ENCODE data around the gene VASP. TPM values are rescaled to one million over a fixed set of nuclear protein-coding genes. Genes with fewer than 3 reads are reported as not detected.

VASP gene
- total RNA-seq, 1 experiment from 2014 or later, result 152 TPM

DNA sequence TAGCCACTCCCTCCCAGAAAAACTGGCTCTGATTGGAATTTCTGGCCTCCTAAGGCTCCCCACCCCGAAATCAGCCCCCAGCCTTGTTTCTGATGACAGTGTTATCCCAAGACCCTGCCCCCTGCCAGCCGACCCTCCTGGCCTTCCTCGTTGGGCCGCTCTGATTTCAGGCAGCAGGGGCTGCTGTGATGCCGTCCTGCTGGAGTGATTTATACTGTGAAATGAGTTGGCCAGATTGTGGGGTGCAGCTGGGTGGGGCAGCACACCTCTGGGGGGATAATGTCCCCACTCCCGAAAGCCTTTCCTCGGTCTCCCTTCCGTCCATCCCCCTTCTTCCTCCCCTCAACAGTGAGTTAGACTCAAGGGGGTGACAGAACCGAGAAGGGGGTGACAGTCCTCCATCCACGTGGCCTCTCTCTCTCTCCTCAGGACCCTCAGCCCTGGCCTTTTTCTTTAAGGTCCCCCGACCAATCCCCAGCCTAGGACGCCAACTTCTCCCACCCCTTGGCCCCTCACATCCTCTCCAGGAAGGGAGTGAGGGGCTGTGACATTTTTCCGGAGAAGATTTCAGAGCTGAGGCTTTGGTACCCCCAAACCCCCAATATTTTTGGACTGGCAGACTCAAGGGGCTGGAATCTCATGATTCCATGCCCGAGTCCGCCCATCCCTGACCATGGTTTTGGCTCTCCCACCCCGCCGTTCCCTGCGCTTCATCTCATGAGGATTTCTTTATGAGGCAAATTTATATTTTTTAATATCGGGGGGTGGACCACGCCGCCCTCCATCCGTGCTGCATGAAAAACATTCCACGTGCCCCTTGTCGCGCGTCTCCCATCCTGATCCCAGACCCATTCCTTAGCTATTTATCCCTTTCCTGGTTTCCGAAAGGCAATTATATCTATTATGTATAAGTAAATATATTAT lies 33.3 kb upstream of the VASP start:
- Histone ChIP-seq H4K20me1 (ENCODE audit: insufficient read depth) (no peaks in the 10 kb centered on the region), H3K4me3 (replicated peaks in 1 of 2; ENCODE audit: low read depth in 1 of 2, low read length in 2 of 2) (no peak overlapping the region), H3K79me2 (ENCODE audit: insufficient read depth, low read length) (peaks cover 15% of the 10 kb centered on the region; the same call in 1 of the 2 replicates), H3K27me3 (ENCODE audit: insufficient read depth, low read length) (no peaks in the 10 kb centered on the region), H3K4me2 (ENCODE audit: low read length) (no peak overlapping the region), H3K9me2 (ENCODE audit: insufficient read depth) (no peaks in the 10 kb centered on the region), H3K4me1 (ENCODE audit: control insufficient read depth in 1 of 2, insufficient read depth in 2 of 2, low read length in 2 of 2) (peaks cover 9 to 27% of the 10 kb centered on the region in 2 experiments), H3K9me3 (ENCODE audit: control insufficient read depth in 1 of 2, insufficient read depth in 1 of 2, low read depth in 1 of 2, low read length in 2 of 2) (no peaks in the 10 kb centered on the region), H3K27ac (ENCODE audit: low read depth, low read length) (no peak overlapping the region), H3K36me3 (ENCODE audit: control insufficient read depth in 1 of 2, insufficient read depth in 2 of 2, low read length in 2 of 2) (no peaks in the 10 kb centered on the region; a peak in 1 of 4 replicates), H3K9ac (ENCODE audit: low read length) (no peak overlapping the region), H2AFZ (ENCODE audit: low read depth, low read length, poor library complexity, severe bottlenecking) (no peak overlapping the region)
- CTCF ChIA-PET, result no interaction called here
- POLR2A ChIA-PET, result no interaction called here
- ATAC-seq, result no peak
- no peak for DNase-seq (ENCODE audit: low read depth, low spot score)
- RAD21 ChIA-PET (ENCODE audit: low non-redundant PET in 1 of 2, low total read pairs in 2 of 2, uncharacterized antibody in 2 of 2, unreplicated experiment in 2 of 2), result no interaction called here
- TF ChIP-seq SRF (IDR thresholded peaks at IDR 0.05; ENCODE audit: low read depth) (no peak), SP1 (IDR thresholded peaks at IDR 0.05; ENCODE audit: low read depth) (no peak), MAX (IDR thresholded peaks at IDR 0.05) (no peak), ZBTB33 (IDR thresholded peaks at IDR 0.05; ENCODE audit: extremely low read depth, insufficient replicate concordance, low read length) (no peak), JUND (IDR thresholded peaks at IDR 0.05) (no peak), EZH2phosphoT487 (IDR thresholded peaks at IDR 0.05; ENCODE audit: borderline replicate concordance) (no peak), CTCF (IDR thresholded peaks at IDR 0.05 in 2 of 3, conservative IDR thresholded peaks at IDR 0.05 in 1 of 3; ENCODE audit: borderline replicate concordance in 1 of 3, insufficient read depth in 1 of 3, low read depth in 2 of 3, low read length in 2 of 3) (no peak), CBX3 (IDR thresholded peaks at IDR 0.05; ENCODE audit: low read depth) (no peak), CEBPB (IDR thresholded peaks at IDR 0.05; ENCODE audit: low read depth) (no peak), SIN3A (IDR thresholded peaks at IDR 0.05; ENCODE audit: low read depth) (no peak), TCF7L2 (IDR thresholded peaks at IDR 0.05; ENCODE audit: borderline replicate concordance, extremely low read depth, insufficient read depth, insufficient read length) (no peak), EZH2 (IDR thresholded peaks at IDR 0.05) (no peak), ZNF274 (IDR thresholded peaks at IDR 0.05; ENCODE audit: low read depth, low read length) (no peak), ELF1 (IDR thresholded peaks at IDR 0.05; ENCODE audit: borderline replicate concordance, low read depth) (no peak), FOSL1 (IDR thresholded peaks at IDR 0.05; ENCODE audit: low read depth) (no peak), POLR2AphosphoS5 (IDR thresholded peaks at IDR 0.05; ENCODE audit: low read depth, low read length) (no peak)
- TF ChIP-seq, protein P1, sequence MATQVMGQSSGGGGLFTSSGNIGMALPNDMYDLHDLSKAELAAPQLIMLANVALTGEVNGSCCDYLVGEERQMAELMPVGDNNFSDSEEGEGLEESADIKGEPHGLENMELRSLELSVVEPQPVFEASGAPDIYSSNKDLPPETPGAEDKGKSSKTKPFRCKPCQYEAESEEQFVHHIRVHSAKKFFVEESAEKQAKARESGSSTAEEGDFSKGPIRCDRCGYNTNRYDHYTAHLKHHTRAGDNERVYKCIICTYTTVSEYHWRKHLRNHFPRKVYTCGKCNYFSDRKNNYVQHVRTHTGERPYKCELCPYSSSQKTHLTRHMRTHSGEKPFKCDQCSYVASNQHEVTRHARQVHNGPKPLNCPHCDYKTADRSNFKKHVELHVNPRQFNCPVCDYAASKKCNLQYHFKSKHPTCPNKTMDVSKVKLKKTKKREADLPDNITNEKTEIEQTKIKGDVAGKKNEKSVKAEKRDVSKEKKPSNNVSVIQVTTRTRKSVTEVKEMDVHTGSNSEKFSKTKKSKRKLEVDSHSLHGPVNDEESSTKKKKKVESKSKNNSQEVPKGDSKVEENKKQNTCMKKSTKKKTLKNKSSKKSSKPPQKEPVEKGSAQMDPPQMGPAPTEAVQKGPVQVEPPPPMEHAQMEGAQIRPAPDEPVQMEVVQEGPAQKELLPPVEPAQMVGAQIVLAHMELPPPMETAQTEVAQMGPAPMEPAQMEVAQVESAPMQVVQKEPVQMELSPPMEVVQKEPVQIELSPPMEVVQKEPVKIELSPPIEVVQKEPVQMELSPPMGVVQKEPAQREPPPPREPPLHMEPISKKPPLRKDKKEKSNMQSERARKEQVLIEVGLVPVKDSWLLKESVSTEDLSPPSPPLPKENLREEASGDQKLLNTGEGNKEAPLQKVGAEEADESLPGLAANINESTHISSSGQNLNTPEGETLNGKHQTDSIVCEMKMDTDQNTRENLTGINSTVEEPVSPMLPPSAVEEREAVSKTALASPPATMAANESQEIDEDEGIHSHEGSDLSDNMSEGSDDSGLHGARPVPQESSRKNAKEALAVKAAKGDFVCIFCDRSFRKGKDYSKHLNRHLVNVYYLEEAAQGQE (IDR thresholded peaks at IDR 0.05; ENCODE audit: low read depth), result no peak
- intact Hi-C loops (cut with micrococcal nuclease), result no loop called here
- BruUV-seq (replicated peaks), result no TSS peak
